Subcutaneous adipose tissue (tissue), 4 donors: ENCODE results near the gene OSTC. TPM values are rescaled to one million over a fixed set of nuclear protein-coding genes. Genes with fewer than 3 reads are reported as not detected.

Experiments
- small RNA-seq: library from RNA; depleted of rRNA; stranded (forward); fragments of <200 nt; gene quantifications from one replicate; pipeline ENCODE3, GENCODE V24; 2016
- total RNA-seq, 4 donors: library from RNA; depleted of rRNA; stranded (reverse); fragments of >200 nt; gene quantifications; one replicate each; pipeline ENCODE4 v1.1.0, GENCODE V29; 2016
- TF ChIP-seq, protein P1 (sequence below): fragments of 450-650 bp; IDR thresholded peaks from one replicate; pipeline ENCODE4 v1.5.1; 2016; ENCODE audit warnings: low read depth, mild to moderate bottlenecking, control low read depth, antibody characterized with exemption, moderate library complexity

OSTC gene
- total RNA-seq, 4 donors from 2014 or later: 34.7 to 97.1 (median 69.7) TPM

DNA sequence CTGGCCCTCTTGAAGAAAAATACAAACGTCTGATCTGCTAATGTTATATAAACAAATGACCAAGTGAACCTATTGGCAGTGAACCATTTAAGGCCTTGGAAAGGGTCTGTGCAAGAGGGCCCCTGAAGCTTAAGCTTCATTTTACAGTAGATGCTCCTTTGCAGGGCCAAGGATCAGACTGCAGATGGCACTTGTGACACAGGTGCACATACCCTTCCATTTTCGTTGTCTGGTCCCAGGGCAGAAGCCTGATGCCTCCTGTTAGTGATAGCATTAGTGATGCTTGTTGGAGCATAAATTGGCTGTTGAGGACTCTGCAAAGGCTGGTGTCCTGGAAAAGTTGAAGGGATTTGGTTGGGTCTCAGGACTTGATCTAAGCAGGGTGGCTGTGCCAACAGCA, 65.9 kb downstream of the OSTC start:
- TF ChIP-seq, protein P1, sequence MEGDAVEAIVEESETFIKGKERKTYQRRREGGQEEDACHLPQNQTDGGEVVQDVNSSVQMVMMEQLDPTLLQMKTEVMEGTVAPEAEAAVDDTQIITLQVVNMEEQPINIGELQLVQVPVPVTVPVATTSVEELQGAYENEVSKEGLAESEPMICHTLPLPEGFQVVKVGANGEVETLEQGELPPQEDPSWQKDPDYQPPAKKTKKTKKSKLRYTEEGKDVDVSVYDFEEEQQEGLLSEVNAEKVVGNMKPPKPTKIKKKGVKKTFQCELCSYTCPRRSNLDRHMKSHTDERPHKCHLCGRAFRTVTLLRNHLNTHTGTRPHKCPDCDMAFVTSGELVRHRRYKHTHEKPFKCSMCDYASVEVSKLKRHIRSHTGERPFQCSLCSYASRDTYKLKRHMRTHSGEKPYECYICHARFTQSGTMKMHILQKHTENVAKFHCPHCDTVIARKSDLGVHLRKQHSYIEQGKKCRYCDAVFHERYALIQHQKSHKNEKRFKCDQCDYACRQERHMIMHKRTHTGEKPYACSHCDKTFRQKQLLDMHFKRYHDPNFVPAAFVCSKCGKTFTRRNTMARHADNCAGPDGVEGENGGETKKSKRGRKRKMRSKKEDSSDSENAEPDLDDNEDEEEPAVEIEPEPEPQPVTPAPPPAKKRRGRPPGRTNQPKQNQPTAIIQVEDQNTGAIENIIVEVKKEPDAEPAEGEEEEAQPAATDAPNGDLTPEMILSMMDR: no peak

DNA sequence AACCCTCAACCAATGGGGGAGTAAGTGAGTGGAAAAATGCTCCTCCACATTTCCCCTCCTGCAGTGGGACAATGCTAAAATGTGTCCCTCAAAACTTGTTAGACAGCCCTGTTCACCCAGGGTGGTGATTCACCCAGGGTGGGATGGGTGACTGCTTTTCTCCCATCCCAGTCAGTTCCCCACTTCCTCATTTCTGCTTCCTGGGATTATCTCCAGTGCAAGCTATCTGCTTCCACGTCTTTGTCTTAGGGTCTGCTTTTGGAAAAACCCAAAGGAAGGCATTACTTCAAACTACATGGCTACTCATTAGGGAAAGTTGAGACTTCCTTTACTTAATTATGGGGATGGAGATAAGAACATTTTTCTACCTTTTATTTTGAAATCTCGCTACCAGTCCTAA, 67.0 kb downstream of the OSTC start:
- TF ChIP-seq, protein P1: no peak

Small RNA genes lying within 50 kb of the gene (small RNA-seq; reads per million reads assigned to genes)
- gene RNU6-431P: not detected

Other genes with a start within 250 kb of the OSTC start
- gene RPL34, start 30.0 kb upstream of the OSTC start, total RNA-seq: 1,000 to 10,000 TPM in 1 of 4 donors, 100 to 1,000 TPM in 3; 696 to 1,446 (median 892) TPM
- not detected for gene ETNPPL, start 112.5 kb downstream of the OSTC start, total RNA-seq